Ecto neural progenitor cell (in vitro differentiated cells): ENCODE measurements around the gene GAB2.
A peak's percentile ranks its signal among the peaks of the same experiment; 100 is the strongest.
"Not testable (repeated sequence)": the region's sequence is repeated elsewhere in the genome, so short reads cannot be mapped to it uniquely, and the experiment has no call there.

Experiments
- DNase-seq: peaks from one replicate; pipeline ENCODE4 v3.0.0-alpha.2; 2018; ENCODE audit warnings: low spot score

GAB2 gene

GRCh38 chr11:78365381-78365792 lies 52.2 kb downstream of the GAB2 start:
- peak; percentile 75 for DNase-seq

GRCh38 chr11:78364128-78364751 lies 53.4 kb downstream of the GAB2 start:
- no peak for DNase-seq

DNA sequence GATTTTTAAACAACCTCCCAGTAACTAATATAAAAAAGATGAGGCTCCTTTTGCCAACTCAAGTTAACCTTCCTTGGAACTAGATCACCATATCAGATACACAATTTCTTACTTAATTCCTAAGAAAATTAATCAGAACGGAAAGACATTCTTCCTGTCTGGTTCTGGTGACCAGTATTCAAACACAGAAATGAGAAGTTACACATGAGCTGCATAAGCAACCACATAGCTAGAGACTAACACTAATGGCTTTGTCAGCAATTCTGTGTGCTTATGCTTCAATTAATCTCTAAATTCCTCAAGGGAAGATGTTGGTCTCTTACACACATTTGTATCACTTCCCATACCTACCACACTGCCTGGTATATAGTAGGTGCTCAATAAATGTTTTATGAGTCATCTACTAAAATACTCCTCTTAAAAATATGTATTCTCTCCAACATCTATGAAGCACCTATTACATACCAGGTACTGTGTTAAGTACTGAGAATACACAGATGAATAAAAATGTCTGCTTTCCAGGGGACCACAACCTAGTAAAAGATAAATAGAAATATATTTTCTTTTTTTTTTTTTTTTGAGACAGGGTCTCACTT lies 54.5 kb downstream of the GAB2 start:
- no peak for DNase-seq

- no peak for DNase-seq
These were observed 56.4 kb downstream of the GAB2 start for GRCh38 chr11:78361228-78361627.

DNA sequence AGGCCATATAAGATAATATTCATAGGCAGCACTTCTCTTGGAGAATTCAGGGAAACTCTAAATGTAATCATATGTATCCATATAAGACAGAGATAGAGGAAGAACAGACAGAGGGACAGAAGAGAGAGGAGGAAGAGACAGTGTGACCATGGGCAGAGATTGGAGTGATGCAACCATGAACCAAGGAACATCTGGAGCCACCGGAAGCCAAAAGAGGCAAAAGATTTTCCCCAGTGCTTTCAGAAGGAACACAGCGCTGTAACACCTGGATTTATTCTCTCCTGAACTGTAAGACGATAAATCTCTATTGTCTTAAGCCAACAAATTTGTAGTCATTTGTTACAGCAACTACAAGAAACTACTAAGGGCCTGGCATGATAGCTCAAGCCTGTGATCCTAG lies 57.7 kb downstream of the GAB2 start:
- DNase-seq: no peak

DNA sequence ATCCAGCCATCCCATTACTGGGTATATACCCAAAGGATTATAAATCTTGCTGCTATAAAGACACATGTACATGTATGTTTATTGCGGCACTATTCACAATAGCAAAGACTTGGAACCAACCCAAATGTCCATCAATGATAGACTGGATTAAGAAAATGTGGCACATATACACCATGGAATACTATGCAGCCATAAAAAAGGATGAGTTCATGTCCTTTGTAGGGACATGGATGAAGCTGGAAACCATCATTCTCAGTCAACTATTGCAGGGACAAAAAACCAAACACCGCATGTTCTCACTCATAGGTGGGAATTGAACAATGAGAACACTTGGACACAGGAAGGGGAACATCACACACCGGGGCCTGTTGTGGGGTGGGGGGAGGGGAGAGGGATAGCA lies 59.7 kb downstream of the GAB2 start:
- DNase-seq: not testable (repeated sequence)

DNA sequence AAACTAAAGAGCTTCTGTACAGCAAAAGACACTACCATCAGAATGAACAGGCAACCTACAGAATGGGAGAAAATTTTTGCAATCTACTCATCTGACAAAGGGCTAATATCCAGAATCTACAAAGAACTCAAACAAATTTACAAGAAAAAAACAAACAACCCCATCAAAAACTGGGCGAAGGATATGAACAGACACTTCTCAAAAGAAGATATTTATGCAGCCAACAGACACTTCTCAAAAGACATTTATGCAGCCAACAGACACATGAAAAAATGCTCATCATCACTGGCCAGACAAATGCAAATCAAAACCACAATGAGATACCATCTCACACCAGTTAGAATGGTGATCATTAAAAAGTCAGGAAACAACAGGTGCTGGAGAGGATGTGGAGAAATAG lies 60.2 kb downstream of the GAB2 start:
- not testable (repeated sequence) for DNase-seq

DNA sequence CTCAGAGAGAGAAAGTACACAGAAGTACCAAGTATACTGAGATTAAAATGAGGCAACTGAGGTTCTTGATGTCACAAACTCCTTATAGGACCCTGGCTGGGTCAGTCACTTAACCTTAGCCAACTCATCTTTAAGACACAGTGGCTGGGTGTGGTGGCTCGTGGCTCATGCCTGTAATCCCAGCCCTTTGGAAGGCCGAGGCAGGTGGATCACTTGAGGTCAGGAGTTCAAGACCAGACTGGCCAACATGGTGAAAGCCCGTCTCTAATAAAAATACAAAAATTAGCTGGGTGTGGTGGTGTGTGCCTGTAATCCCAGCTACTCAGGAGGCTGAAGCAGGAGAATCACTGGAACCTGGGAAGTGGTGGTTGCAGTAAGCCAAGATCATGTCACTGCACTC lies 61.9 kb downstream of the GAB2 start:
- DNase-seq: not testable (repeated sequence)

GRCh38 chr11:78355309-78355705 lies 62.3 kb downstream of the GAB2 start:
- DNase-seq: no peak

DNA sequence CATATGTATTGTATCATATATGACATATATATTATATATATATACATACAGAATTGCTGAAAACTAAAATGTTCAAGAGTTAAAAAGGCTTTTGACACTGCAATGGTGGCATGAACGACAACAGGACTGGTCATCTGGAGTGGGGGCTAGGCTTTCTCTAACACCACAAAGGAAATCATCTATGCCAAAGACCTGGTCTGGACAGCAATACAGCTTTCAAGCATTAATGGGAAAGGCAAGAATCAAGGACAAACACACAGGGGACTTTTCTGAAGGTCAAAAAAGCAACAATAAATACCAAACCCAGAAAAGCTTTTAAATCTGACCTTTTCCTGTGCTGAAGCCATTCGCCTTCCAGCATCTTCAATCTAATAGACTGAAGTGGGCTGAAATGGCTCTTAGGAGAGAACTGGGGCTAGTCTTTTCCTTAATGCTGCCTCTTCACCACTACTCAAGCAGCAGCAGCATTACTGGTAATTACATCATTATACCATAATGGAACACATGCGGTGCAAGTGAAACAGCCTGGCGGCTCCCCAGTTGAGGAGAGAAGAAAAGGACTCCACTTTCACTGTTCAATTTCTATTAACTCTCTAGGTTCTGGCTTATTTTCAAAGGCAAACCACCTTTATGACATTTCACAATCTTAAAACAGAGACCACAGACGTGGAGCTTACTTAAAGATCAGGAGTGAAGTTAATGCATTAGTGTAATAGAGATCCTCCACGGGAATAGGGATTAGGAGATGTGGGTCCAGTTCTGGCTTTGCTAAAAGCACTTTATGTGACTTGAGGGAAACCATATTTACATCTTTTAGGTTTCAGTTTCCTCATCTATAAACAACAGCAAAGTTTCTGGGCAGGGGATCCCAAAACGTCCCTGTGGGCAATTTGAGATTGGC lies 63.0 kb downstream of the GAB2 start:
- DNase-seq: no peak

GRCh38 chr11:78351979-78352841 lies 65.4 kb downstream of the GAB2 start:
- no peak for DNase-seq

DNA sequence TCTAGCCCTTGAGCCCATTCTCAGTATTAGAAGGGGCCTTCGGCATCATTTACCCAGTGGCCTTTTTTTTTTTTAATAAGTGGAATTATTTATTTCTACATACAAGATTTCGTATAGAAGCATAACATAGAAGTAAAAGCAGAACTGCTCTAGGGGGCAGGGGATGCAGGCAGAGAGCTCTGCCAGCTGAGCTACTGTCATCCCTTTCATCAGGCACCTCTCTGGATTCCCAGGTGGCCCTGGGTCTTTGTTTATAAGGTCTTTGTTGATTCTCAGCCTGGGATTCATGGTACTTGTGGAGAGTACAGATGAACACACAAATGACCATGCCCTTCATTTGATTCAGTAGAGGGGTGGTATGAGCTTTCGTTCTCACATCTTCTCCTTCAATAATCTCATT lies 66.4 kb downstream of the GAB2 start:
- DNase-seq: no peak

DNA sequence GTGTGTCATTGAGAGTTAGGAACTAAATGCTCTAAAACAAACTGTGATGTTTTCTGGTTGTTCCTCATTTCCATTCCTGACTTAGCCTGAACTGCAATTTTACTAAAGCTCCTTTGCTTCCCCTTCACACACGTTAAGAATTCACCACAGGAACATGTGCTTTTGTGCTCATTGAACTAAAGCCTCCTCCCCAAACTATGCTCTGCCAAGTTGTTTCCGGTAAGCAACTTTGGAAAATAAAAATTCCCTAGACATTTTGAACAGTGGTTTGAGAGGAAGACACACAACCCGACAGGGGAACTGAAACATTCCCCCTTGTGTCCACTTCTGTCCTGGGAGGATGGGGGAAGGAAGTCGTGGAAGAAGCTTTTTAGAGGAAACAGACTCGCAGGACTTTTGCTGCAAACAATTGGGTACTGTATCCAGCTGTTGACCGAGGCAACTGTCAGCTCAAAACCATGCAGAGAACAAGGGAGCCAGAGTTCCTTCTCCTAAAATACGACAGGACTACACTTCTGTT lies 66.9 kb downstream of the GAB2 start:
- no peak for DNase-seq

GRCh38 chr11:78350091-78350645 lies 67.5 kb downstream of the GAB2 start:
- DNase-seq: peak; percentile 65

DNA sequence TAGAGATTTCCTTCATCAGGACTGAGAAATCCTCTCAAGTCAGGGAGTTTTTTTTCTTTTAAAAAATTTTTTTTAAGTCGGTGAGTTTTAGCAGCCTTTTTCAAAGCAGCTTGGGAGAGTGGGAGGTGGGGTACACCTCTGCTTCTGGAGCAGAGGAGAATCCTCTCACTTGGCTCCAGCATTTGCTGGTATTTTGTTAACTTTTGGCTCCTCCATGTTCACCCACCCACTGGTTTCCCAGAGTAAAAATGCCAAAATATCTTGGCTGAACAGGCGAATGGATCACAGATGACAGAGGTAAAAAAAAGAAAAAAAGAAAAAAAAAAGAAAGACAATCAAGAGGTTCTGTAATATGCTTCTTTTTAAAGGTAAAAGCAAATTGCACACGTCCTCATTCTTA lies 68.0 kb downstream of the GAB2 start:
- DNase-seq: no peak

DNA sequence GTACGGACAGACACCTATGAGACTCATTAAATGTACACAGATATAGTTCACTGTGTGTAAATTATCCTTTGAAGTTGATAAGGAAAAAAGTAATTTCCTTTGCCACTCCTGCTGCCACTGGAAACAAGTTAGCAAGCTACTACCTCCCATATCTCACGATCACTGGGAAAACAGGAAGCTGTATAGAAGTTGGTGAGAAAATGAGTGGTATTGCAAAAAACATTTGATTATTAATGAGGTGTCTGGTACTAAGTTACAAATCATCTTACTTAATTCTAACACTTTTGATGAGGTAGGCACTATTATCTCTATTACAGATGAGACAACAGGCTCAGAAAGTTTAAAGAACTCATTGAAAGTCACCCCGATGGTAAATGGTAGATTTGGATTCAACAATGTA lies 68.5 kb downstream of the GAB2 start:
- DNase-seq: no peak

DNA sequence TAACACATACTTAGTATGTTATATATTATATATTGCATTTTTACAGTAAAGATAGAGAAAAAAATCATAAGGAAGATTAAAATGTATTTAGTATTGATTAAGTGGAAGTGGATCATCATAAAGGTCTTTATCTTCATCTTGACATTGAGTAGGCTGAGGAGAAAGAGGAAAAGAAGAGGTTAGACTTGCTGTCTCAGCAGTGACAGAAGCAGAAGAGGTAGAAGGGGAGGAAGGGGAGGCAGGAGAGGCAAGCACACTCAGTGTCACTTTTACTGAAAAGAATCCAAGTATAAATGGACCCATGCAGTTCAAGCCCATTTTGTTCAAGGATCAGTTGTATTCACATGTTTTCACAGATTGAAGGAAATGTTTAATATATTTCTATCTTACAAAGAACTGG lies 69.7 kb downstream of the GAB2 start:
- no peak for DNase-seq

DNA sequence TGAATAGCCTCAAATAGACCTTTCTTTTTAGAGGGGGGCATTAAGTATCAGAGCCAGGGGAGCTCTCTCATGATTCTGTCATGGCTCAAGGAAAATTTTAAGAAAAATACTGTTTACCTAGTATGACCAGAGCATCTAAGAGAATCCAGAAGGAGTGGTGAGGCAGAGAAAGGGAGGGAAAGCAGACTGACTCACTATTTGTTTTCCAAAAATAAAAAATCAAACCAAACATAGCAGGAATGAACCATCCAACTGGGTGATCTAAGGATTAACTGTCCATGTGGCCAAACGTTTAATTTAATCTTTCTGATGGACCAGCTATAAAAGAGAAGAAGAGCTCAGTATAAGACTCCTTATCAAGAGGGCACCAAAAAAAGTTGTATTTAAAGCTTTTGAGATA lies 70.8 kb downstream of the GAB2 start:
- no peak for DNase-seq

DNA sequence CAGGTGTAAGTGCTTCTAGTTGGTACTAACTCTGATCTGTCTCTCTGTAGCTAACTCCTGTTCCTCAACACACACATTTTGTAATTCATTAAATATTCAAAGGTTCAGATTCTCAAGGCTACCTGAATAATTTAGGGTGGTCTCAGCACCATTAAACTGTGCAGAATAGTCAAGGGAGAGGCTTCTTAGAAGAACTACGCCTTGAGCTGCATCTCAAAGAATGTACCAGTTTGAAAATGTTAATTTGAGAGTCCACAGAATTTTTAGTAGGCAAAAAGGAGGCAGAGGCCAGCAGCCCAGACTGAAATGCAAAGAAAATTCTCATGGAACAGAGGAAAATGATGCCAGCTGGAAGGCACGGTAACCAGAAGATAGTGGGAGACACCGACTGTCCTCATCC lies 72.2 kb downstream of the GAB2 start:
- DNase-seq: no peak

GRCh38 chr11:78344676-78345075 lies 72.9 kb downstream of the GAB2 start:
- no peak for DNase-seq

GRCh38 chr11:78344094-78344493 lies 73.5 kb downstream of the GAB2 start:
- no peak for DNase-seq

GRCh38 chr11:78343303-78343702 lies 74.3 kb downstream of the GAB2 start:
- no peak for DNase-seq
